HCT116 (cell line): ENCODE data around the gene NPIPA5. TPM values are rescaled to one million over a fixed set of nuclear protein-coding genes. Genes with fewer than 3 reads are reported as not detected.
A peak's percentile ranks its signal among the peaks of the same experiment; 100 is the strongest.
"Not testable (repeated sequence)": the region's sequence is repeated elsewhere in the genome, so short reads cannot be mapped to it uniquely, and the experiment has no call there.

ENCODE experiments used
- ATAC-seq: fragments of 200-7000 bp; cut with Tn5 transposase; 2 replicates; pipeline ENCODE4 v1.9.1; 2020; ENCODE audit warnings: mild to moderate bottlenecking, moderate library complexity
- BruUV-seq: library from RNA; stranded (reverse); fragments of 400-500 nt; replicated peaks from 2 replicates; lab custom pipeline; 2021; lab: Mats Ljungman, UMichigan
- CTCF ChIA-PET: fragments of 300-600 bp; sonication (Branson Sonifier 250); formaldehyde crosslinking; loops from one replicate; lab custom pipeline; 2021; ENCODE audit warnings: antibody characterized with exemption; lab: Charles Lee
- POLR2A ChIA-PET: fragments of 300-600, 350-600 bp; sonication (Branson Sonifier 250); formaldehyde crosslinking; loops from one replicate; lab custom pipeline; 2021; ENCODE audit warnings: antibody characterized with exemption; lab: Charles Lee
- RAD21 ChIA-PET, 2 experiments: fragments of 300-600 bp; sonication (Branson Sonifier 250); formaldehyde crosslinking; loops; one replicate each; lab custom pipeline; 2023; ENCODE audit warnings: low total read pairs in 2 of 2; ENCODE audit not compliant: uncharacterized antibody in 2 of 2, unreplicated experiment in 2 of 2, low non-redundant PET in 1 of 2; lab: Charles Lee
- DNase-seq: peaks from one replicate; pipeline ENCODE4 v3.0.0-alpha.2; 2010; ENCODE audit warnings: low read depth, low spot score
- H2AFZ ChIP-seq: fragments of 200-600 bp; shearing (Covaris generic), sonication (generic); 2 replicates; pipeline ENCODE4 v1.6.1; 2017; ENCODE audit warnings: low read depth, mixed run types, mixed read lengths, antibody characterized with exemption, low read length; ENCODE audit not compliant: poor library complexity, severe bottlenecking
- H3K27ac ChIP-seq: 2 replicates; pipeline ENCODE4 v1.5.1; 2012; ENCODE audit warnings: low read depth, low read length
- H3K27me3 ChIP-seq: fragments of 200-600 bp; sonication (generic); 2 replicates; pipeline ENCODE4 v1.6.1; 2016; ENCODE audit warnings: mixed run types, low read length, mixed read lengths; ENCODE audit not compliant: insufficient read depth
- H3K36me3 ChIP-seq, 2 experiments: fragments of 200-500 bp in 1 of 2; fragments of 200-600 bp in 1 of 2; sonication (Bioruptor generic) in 1 of 2; sonication (generic) in 1 of 2; 2 replicates each; pipeline versions ENCODE4 v1.5.1 to v1.6.1; 2014 to 2016; ENCODE audit warnings: low read length in 2 of 2, inconsistent platforms in 1 of 2, mixed read lengths in 1 of 2, mixed run types in 1 of 2; ENCODE audit not compliant: insufficient read depth in 2 of 2, control insufficient read depth in 1 of 2
- H3K4me1 ChIP-seq, 2 experiments: fragments of 200-600 bp in 1 of 2; sonication (generic) in 1 of 2; 2 replicates each; pipeline versions ENCODE4 v1.5.1 to v1.6.1; 2012 to 2017; ENCODE audit warnings: low read length in 2 of 2, inconsistent platforms in 1 of 2, mild to moderate bottlenecking in 1 of 2, mixed read lengths in 1 of 2, mixed run types in 1 of 2, moderate library complexity in 1 of 2; ENCODE audit not compliant: insufficient read depth in 2 of 2, control insufficient read depth in 1 of 2
- H3K4me2 ChIP-seq: fragments of 200-600 bp; sonication (generic); 2 replicates; pipeline ENCODE4 v1.6.1; 2017; ENCODE audit warnings: mixed run types, low read length, mixed read lengths
- H3K4me3 ChIP-seq, 2 experiments: fragments of 200-600 bp in 1 of 2; sonication (generic) in 1 of 2; replicated peaks in 1 of 2; 2 replicates each; pipeline ENCODE4 v1.5.1; 2011 to 2016; ENCODE audit warnings: low read length in 2 of 2, control low read depth in 1 of 2, low read depth in 1 of 2, mild to moderate bottlenecking in 1 of 2, mixed read lengths in 1 of 2, mixed run types in 1 of 2
- H3K79me2 ChIP-seq: fragments of 200-600 bp; sonication (generic); 2 replicates; pipeline ENCODE4 v1.6.1; 2017; ENCODE audit warnings: mild to moderate bottlenecking, mixed run types, low read length, moderate library complexity, mixed read lengths; ENCODE audit not compliant: insufficient read depth
- H3K9ac ChIP-seq: fragments of 200-600 bp; sonication (generic); 2 replicates; pipeline ENCODE4 v1.6.1; 2016; ENCODE audit warnings: low read length, mixed read lengths
- H3K9me2 ChIP-seq: fragments of 200-600 bp; sonication (generic), shearing (Covaris generic); 2 replicates; pipeline ENCODE4 v1.6.1; 2017; ENCODE audit warnings: mixed run types, mild to moderate bottlenecking, moderate library complexity; ENCODE audit not compliant: insufficient read depth
- H3K9me3 ChIP-seq, 2 experiments: fragments of 200-500 bp in 1 of 2; fragments of 200-600 bp in 1 of 2; sonication (Bioruptor generic) in 1 of 2; sonication (generic) in 1 of 2; 2 replicates each; pipeline ENCODE4 v1.6.1; 2014 to 2017; ENCODE audit warnings: low read length in 2 of 2, mixed read lengths in 2 of 2, inconsistent platforms in 1 of 2, low read depth in 1 of 2, mild to moderate bottlenecking in 1 of 2, mixed run types in 1 of 2, moderate library complexity in 1 of 2; ENCODE audit not compliant: control insufficient read depth in 1 of 2, insufficient read depth in 1 of 2
- H4K20me1 ChIP-seq: fragments of 200-600 bp; sonication (generic), shearing (Covaris generic); 2 replicates; pipeline ENCODE4 v1.6.1; 2017; ENCODE audit warnings: mixed run types, mild to moderate bottlenecking, moderate library complexity; ENCODE audit not compliant: insufficient read depth
- intact Hi-C: fragments of 100-400 bp; cut with micrococcal nuclease; formaldehyde crosslinking; loops from 2 replicates; pipeline ENCODE4 v1.10.0; 2022
- total RNA-seq: library from RNA; stranded (reverse); gene quantifications from one replicate; pipeline ENCODE4 v1.2.1, GENCODE V29; 2021; ENCODE audit not compliant: unreplicated experiment

Gene NPIPA5
- total RNA-seq, 1 experiment from 2014 or later = 9.3 TPM

GRCh38 chr16:15348721-15349120, 29.4 kb downstream of the NPIPA5 start:
- H2AFZ ChIP-seq, H3K4me2 ChIP-seq, H4K20me1 ChIP-seq, H3K9me3 ChIP-seq, ATAC-seq, H3K36me3 ChIP-seq, DNase-seq, POLR2A ChIA-PET, H3K27me3 ChIP-seq, H3K9me2 ChIP-seq, H3K4me1 ChIP-seq, H3K9ac ChIP-seq, H3K79me2 ChIP-seq, intact Hi-C loops, H3K27ac ChIP-seq, CTCF ChIA-PET, RAD21 ChIA-PET, BruUV-seq, H3K4me3 ChIP-seq: not testable (repeated sequence)

GRCh38 chr16:15342337-15342736, 35.8 kb downstream of the NPIPA5 start:
- H3K4me2 ChIP-seq, DNase-seq, H2AFZ ChIP-seq, CTCF ChIA-PET, H3K4me1 ChIP-seq, H4K20me1 ChIP-seq, H3K4me3 ChIP-seq, intact Hi-C loops, RAD21 ChIA-PET, H3K27me3 ChIP-seq, H3K79me2 ChIP-seq, H3K27ac ChIP-seq, H3K9me2 ChIP-seq, ATAC-seq, BruUV-seq, H3K9ac ChIP-seq, H3K36me3 ChIP-seq, H3K9me3 ChIP-seq, POLR2A ChIA-PET: not testable (repeated sequence)

- POLR2A ChIA-PET, BruUV-seq, H2AFZ ChIP-seq, H3K9me2 ChIP-seq, H3K27ac ChIP-seq, H3K9ac ChIP-seq, CTCF ChIA-PET, H3K4me2 ChIP-seq, H3K36me3 ChIP-seq, RAD21 ChIA-PET, intact Hi-C loops, H3K4me3 ChIP-seq, H3K27me3 ChIP-seq, H4K20me1 ChIP-seq, H3K9me3 ChIP-seq, H3K4me1 ChIP-seq, H3K79me2 ChIP-seq, DNase-seq, ATAC-seq: not testable (repeated sequence)
Measured at GRCh38 chr16:15338986-15339385, 39.1 kb downstream of the NPIPA5 start.

GRCh38 chr16:15337974-15338605, 40.0 kb downstream of the NPIPA5 start:
- POLR2A ChIA-PET, H3K4me1 ChIP-seq, H3K9me3 ChIP-seq, H3K9ac ChIP-seq, H3K9me2 ChIP-seq, H3K4me3 ChIP-seq, H4K20me1 ChIP-seq, H3K79me2 ChIP-seq, H3K4me2 ChIP-seq, H3K36me3 ChIP-seq, RAD21 ChIA-PET, H2AFZ ChIP-seq, BruUV-seq, intact Hi-C loops, H3K27ac ChIP-seq, DNase-seq, H3K27me3 ChIP-seq, CTCF ChIA-PET: not testable (repeated sequence)
- peak; percentile 55; the same call in 1 of the 2 replicates for ATAC-seq
